Fibroblast of the aortic adventitia (primary cell): ENCODE data around the gene FAM228A. TPM values are rescaled to one million over a fixed set of nuclear protein-coding genes. Genes with fewer than 3 reads are reported as not detected.

Source experiments
- DNase-seq: peaks from one replicate; pipeline ENCODE4 v3.0.0-alpha.2; 2010; ENCODE audit warnings: low read depth
- H3K4me3 ChIP-seq: 2 replicates; pipeline ENCODE4 v1.5.1; 2011; ENCODE audit warnings: low read depth, mild to moderate bottlenecking, control low read depth, low read length, moderate library complexity
- total RNA-seq: library from RNA; depleted of rRNA; stranded (reverse); fragments of >200 nt; gene quantifications from 2 replicates; pipeline ENCODE4 v1.2.3, GENCODE V29; 2012; ENCODE audit warnings: low replicate concordance
- TF ChIP-seq, protein P1 (sequence below): IDR thresholded peaks from 2 replicates; pipeline ENCODE4 v1.5.1; 2011; ENCODE audit warnings: mild to moderate bottlenecking, low read length, control low read depth, inconsistent platforms; ENCODE audit not compliant: insufficient read depth

The FAM228A gene
- total RNA-seq, 1 donor = 0.18 TPM

DNA sequence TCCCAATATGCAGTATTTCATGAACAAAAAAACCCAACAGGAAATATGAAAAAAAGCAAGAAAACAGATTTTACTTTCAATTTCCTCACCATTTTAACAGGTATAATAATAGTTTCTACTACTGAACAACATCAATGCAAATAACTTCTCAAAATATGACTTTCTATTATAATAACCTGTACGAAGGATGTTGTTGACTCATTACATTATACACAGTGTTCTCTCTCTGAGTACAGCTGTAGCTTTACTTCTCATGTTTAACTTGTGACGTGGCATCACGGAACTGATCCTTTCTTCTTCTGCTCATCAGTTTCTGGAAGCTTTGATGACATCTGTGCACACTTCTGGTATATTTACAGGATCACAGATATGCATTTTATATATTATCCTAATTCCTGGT, 40.0 kb downstream of the FAM228A start:
- no peak overlapping the region for H3K4me3 ChIP-seq
- no peak for DNase-seq
- TF ChIP-seq, protein P1, sequence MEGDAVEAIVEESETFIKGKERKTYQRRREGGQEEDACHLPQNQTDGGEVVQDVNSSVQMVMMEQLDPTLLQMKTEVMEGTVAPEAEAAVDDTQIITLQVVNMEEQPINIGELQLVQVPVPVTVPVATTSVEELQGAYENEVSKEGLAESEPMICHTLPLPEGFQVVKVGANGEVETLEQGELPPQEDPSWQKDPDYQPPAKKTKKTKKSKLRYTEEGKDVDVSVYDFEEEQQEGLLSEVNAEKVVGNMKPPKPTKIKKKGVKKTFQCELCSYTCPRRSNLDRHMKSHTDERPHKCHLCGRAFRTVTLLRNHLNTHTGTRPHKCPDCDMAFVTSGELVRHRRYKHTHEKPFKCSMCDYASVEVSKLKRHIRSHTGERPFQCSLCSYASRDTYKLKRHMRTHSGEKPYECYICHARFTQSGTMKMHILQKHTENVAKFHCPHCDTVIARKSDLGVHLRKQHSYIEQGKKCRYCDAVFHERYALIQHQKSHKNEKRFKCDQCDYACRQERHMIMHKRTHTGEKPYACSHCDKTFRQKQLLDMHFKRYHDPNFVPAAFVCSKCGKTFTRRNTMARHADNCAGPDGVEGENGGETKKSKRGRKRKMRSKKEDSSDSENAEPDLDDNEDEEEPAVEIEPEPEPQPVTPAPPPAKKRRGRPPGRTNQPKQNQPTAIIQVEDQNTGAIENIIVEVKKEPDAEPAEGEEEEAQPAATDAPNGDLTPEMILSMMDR = no peak

DNA sequence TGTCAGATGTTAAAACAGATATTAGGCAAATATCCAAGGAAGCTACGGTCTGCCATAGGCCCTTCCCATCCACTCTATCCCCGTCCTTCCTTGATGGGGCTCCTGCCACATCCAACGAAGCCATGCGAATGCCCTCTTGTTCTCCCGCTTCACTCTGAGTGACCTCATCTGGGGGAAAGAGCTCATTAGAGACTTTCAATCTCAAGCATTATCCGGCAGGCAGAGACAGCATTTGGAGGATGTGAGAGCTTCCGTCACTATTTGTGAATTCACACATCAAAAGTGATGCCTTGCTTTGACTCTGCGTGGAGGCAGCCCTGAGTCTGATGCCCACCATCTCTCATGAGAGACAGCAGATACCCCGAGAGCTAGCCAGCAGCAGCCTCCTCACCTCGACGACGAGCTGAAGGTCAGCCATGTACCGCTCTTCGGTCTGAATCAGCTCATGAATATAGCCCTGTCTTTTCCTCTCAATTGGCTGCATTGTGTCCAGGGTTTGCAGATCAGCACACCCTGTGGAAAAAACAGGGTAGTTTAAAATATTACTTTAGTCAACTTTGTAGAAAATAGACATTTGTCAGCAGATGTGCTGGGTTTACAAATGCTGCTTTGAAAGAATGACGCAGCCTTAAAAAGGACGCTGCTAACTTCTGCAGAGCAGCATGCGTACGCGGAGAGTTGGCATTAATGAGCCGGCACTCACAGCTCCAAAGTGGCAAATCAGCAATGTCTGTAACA, 45.9 kb downstream of the FAM228A start:
- H3K4me3 ChIP-seq = no peak overlapping the region

DNA sequence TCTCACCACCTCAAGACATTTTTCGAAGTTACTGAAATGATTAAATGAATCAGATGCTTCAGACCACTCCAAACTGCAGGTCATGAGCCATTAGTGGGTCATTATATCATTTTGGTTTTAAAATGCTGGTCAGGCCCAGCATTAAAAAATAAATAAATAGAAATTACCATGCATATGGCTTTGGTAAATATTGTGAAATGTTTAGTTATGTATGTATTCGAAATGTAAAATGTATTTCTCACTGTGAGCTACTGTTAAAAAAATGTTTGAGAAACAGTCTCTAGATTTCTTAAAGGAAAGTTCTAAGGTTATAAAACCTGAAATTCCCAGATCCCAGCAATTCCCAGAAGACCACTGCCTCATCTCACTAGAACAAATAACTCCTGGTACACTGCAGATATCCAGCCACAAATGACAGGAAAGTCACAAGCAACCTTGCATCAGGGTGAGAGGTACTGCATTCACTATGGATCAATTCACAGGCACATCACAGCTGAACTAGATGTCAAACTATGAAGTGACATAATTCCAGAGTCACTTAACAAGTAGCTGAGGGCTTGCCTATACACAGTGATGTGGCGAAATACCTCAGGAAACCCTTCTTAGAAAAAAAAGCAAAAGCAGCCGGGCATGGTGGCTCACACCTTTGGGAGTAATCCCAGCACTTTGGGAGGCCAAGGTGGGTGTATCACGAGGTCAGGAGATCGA, 46.6 kb downstream of the FAM228A start:
- TF ChIP-seq, protein P1 = no peak

More for the DNA sequence above, 45.9 kb downstream of the FAM228A start:
- DNase-seq = no peak
- TF ChIP-seq, protein P1 = no peak

DNA sequence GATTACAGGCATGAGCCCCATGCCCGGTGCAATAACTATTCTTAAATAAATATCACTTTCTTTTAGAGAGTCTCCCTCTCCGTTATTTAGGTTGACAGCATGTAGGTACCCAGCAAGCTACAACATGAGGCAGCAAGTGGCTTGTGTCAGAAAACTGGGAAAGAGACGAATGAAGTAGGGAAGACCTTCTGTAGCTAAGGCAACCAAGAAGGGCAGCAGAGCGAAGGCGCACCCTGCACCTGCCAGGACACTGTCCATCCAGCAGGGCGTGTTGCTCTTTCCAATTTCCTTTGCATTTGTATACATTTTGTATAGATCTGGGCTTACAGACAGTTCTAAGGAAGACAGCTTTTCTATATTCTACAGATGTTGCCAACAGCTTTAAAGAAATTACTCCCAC, 48.1 kb downstream of the FAM228A start:
- no peak for DNase-seq
- TF ChIP-seq, protein P1 = no peak
- no peak overlapping the region for H3K4me3 ChIP-seq

More for the DNA sequence above, 46.6 kb downstream of the FAM228A start:
- no peak for DNase-seq
- no peak overlapping the region for H3K4me3 ChIP-seq

DNA sequence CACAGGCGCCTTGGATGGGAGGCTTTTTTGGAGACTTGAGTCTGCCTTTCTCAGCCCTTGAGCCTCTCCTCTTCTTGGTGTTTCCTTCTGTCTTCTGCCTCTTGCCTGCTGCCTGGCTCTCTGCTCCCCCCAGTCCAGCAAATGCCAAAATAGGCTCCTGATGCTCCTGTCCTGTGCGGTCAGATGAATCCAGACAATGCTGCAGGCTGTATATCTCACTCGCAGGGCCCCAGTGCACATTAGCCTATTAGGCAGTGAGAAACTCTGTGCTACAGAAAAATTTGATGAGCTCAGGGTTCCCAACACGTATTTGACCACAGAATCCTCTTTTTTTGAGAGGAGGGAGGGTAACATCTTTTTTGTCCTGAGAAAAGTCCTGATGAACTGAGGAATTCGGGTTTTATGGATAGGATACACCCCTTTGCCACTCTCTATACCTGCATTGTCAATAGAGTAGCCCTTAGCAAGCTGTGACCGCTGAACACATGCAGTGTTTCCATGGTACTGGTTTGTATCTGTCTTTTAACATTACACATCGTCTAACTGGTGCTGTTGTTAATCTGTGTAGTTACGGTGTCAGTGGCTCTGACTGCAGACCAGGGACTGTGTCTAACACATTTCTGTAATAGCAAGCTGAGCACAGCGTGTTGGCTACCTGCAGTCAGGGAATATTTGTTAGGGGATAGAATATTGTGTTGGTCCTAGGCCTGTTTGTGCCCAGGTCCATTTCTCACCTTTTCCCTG, 50.8 kb downstream of the FAM228A start:
- TF ChIP-seq, protein P1 = no peak
- DNase-seq = no peak
- no peak overlapping the region for H3K4me3 ChIP-seq

DNA sequence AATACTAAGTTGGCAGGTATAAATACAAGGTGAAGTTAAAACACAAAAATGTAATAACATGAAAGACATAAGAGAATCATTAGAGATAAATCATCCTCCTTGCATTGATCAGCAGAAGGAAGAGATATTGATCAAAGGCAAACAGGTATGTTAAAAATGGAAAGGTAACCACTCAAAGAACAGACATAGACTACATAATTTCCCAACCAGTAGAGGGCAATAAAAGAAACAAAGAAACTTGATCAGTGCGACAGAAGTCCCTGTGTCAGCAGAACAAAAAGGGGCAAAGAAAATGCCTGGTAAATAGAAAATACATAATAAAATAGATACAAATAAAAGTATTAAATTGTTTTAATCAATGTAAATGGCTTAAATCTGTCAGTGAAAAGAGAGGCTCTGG, 53.6 kb downstream of the FAM228A start:
- H3K4me3 ChIP-seq = no peak overlapping the region
- TF ChIP-seq, protein P1 = peak; percentile 27
- DNase-seq = peak; percentile 31
